Activated CD4-positive, CD25-positive, alpha-beta regulatory T cell treated with anti-CD3 and anti-CD28 coated beads, Interleukin-2, amount 50 U/mL, for 16 hours (primary cell): ENCODE measurements around the gene NFIX.

Source experiments
- DNase-seq: peaks from one replicate; pipeline ENCODE4 v3.0.0-alpha.2; 2020; ENCODE audit warnings: low read depth, low spot score

Gene NFIX

GRCh38 chr19:13072188-13072908 lies 77.1 kb downstream of the NFIX start:
- no peak for DNase-seq

GRCh38 chr19:13073263-13073662 lies 78.0 kb downstream of the NFIX start:
- DNase-seq: no peak

DNA sequence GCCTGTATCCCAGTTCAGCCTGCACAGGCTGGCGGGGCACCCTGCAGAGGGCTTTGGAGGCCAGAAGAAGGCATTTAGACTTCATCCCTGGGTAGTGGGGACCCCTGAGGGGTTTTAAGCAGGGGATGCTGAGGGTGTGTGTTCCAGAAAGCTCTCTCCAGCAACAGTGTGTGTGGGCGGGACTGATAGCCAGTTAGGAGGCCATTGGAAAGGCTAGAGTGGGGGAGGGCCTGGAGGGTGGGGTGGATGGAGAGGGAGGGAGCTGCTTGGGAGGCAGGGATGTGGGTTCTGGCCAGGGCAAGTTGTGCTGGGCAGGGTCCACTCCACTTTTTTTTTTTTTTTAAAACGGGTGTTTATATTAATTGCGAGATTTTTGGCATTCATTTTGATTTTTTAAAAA lies 79.1 kb downstream of the NFIX start:
- DNase-seq: no peak

DNA sequence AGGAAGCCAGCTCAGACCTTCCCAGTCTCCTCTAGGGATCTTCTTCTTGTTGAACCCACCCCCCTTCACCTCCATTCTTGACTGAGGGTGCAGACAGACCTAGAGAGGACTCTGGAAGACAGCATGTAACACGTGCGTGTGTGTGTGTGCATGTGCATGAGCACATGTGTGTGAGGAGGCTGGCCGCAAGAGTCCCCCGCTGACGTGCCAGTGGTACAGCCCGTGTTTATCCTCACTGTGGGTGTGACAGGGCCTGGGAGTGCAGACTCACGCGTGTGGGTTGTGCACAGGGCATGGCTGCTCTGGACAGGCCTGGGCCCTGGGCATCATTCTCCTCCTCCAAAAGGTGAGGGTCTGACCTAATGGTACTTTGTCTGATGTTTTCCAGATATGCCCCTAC lies 81.0 kb downstream of the NFIX start:
- DNase-seq: no peak

GRCh38 chr19:13076787-13077186 lies 81.5 kb downstream of the NFIX start:
- DNase-seq: no peak

GRCh38 chr19:13077240-13077639 lies 82.0 kb downstream of the NFIX start:
- no peak for DNase-seq

DNA sequence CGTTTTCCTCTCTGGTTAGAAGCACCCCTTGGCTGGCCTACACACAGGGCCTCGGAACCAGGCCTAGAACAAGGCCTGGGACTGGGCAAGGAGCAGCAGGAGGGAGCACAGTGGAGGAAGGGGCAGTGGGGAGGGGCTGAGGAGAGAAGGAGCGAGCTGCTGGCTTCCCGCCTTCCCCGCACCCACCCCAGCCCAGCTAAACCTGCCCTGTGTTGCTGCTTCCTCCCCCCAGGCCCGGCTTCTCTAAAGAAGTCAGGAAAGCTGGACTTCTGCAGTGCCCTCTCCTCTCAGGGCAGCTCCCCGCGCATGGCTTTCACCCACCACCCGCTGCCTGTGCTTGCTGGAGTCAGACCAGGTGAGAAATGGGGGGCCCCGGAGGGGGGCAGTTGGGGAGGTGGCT lies 83.1 kb downstream of the NFIX start:
- no peak for DNase-seq

GRCh38 chr19:13078897-13079541 lies 83.7 kb downstream of the NFIX start:
- no peak for DNase-seq

DNA sequence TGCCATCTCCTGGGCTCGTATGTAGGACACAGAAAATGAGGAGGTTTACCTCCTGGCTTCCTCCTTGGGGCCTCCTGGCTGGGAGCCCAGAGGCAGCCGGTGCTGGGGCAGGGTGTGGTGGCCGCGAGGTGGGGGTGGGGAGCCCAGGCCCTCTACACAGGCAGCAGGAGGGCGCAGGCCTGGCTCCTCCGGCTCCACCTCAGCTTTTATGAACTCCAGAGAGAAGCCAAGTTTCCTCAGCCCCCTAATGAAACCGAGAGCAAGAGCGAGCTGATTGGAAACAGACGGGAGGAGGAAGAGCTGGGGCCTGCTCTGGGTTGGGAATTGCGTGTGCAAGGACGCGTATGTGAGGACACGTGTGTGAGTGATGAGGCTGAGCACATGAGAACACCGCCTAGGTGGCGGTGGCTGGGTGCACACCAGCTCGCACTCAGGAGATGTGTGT lies 84.3 kb downstream of the NFIX start:
- DNase-seq: no peak

DNA sequence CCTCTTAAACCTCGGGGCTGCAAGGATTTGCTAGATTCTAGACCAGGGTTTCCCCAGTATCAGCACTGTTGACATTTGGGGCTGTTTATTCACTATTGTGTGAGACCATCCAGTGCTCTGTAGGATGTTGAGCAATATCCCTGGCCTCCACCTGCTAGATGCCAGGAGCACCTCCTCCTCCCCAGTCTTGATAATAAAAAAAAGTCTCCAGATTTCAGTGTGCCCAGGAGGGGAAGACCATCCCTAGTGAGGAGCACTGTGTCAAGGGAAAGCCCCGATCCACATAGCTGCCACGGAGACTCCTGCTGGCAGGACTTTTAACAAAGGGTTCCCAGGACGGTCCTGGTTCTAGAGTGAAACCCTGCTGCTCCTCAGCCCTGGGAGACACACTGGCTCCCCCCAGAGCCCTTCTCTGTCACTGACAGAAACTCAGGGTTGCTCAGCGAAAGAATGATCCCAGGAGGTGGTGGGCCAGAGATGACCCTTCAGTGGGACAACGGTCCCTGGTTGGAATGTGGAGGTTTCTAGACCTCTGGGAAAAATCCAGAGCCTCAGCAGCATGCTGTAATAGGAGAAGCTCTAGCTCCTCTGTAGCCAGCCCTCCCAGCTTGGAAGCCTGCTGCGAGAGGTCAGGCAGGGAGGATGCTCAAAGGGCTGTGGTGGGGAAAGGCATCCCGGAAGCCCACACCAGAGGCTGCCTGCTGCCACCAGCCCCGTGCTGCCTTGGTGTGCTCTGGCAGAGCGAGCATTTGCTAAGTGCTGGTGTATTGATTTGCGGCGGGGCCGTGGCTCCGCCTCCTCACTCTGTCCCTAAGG lies 87.1 kb downstream of the NFIX start:
- DNase-seq: no peak

- no peak for DNase-seq
Measured at GRCh38 chr19:13083008-13083404, 87.7 kb downstream of the NFIX start.

DNA sequence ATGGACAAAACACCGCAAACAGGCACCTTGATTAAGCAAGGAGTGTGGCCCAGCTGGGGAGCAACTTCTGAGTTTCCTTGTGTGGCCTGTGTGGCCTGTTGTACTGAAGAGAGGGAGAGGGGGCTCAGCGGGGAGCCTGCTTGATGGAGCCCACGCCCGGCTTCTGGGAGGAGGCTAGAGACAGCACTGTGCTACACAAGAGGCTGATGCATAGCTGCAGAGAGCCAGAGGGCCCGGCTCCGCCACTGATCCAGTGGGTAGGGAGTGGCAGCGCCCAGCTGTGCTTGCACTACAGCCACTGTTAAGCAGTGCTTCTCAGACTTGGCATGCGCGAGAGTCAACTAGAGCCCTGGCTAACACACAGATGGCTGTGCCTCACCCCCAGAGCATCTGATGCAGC lies 88.4 kb downstream of the NFIX start:
- DNase-seq: no peak

DNA sequence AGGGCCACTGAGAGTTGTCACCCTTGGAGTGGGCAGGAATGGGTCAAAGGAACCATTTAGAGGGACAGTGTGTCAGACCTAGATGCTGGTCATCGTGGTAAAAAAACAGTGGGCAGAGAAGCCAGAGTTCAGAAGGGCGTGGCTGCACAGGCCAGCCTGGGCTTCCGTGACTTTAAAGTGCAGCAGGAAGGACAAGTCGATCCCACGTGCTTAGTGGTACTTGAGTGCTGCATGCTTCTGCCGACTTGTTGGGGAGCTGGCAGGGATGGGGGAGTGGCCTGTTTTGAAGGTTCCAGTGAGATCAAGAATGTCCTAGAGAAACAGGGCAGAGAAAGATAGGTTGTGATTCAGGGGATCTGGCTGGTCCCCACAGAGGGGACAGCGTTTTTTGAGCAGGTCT lies 90.4 kb downstream of the NFIX start:
- DNase-seq: no peak

- DNase-seq: no peak
Measured at GRCh38 chr19:13086341-13086740, 91.1 kb downstream of the NFIX start.

GRCh38 chr19:13087295-13087694 lies 92.0 kb downstream of the NFIX start:
- DNase-seq: no peak

GRCh38 chr19:13087795-13088537 lies 92.7 kb downstream of the NFIX start:
- no peak for DNase-seq

- DNase-seq: no peak
Measured at GRCh38 chr19:13089139-13089856, 94.0 kb downstream of the NFIX start.

DNA sequence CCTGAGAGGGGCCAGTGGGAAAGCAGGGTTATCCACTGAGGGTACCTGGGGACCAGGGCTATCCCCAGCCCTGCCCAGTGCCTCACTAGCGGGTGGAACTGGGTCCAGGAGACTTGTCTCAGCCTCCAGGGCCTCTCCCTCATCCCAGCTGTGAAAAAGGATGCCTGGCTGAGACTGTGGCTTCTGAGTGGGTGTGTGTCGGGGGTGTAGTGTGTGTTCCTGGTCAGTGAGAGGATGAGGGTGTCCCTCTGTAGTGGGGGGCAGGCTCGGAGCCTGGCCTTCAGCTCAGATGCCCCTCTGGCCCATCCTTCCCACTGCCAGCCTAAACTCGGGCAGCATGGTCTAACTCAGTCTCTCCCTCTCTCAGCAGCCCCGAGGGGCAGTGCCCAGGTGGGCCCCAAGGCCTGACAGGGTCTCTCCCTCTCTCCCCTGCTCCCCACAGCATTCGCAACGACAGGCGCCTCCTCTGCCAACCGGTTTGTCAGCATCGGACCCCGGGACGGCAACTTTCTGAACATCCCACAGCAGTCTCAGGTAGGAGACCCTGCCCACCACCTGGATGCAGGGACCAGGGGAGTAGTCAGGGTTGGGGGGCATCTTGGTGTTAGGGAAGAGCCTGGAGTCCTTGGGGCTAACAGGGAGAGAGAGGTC lies 94.7 kb downstream of the NFIX start:
- no peak for DNase-seq

GRCh38 chr19:13090511-13091231 lies 95.4 kb downstream of the NFIX start:
- DNase-seq: no peak
